IMR-90 (cell line): ENCODE measurements around the gene SLC27A1. TPM values are rescaled to one million over a fixed set of nuclear protein-coding genes. Genes with fewer than 3 reads are reported as not detected.

Experiments used
- ATAC-seq: fragments of 200-7000 bp; cut with Tn5 transposase; 2 replicates; pipeline ENCODE4 v1.9.1; 2020; ENCODE audit warnings: low read depth, mild to moderate bottlenecking, moderate library complexity
- BruUV-seq: library from RNA; stranded (reverse); fragments of 400-500 nt; replicated peaks from 2 replicates; lab custom pipeline; 2021; lab: Mats Ljungman, UMichigan
- CTCF ChIA-PET: fragments of 300-600 bp; formaldehyde crosslinking; extraction: SDS; loops from one replicate; lab custom pipeline; 2021; ENCODE audit warnings: antibody characterized with exemption; lab: Yijun Ruan, JAX
- POLR2A ChIA-PET: fragments of 300-600 bp; sonication (Branson Sonifier 250); formaldehyde crosslinking; loops from one replicate; lab custom pipeline; 2022; ENCODE audit warnings: antibody characterized with exemption; ENCODE audit not compliant: unreplicated experiment; lab: Charles Lee
- DNase-seq: peaks from one replicate; pipeline ENCODE4 v3.0.0; 2013
- H2AFZ ChIP-seq: replicated peaks from 2 replicates; pipeline ENCODE3; 2013; ENCODE audit warnings: low read length, mild to moderate bottlenecking; ENCODE audit not compliant: poor library complexity
- H2AK5ac ChIP-seq: 2 replicates; pipeline ENCODE4 v1.6.1; 2013; ENCODE audit warnings: low read depth, low read length, inconsistent platforms
- H2AK9ac ChIP-seq: replicated peaks from 2 replicates; pipeline ENCODE3; 2013; ENCODE audit warnings: mild to moderate bottlenecking, low read depth, low read length, moderate library complexity; ENCODE audit not compliant: poor library complexity
- H2BK120ac ChIP-seq: 2 replicates; pipeline ENCODE4 v1.6.1; 2013; ENCODE audit warnings: low read depth, low read length, inconsistent platforms
- H2BK15ac ChIP-seq: 3 replicates; pipeline ENCODE4 v1.6.1; 2013; ENCODE audit warnings: low read depth, low read length, inconsistent platforms
- H2BK20ac ChIP-seq: 2 replicates; pipeline ENCODE4 v1.6.1; 2013; ENCODE audit warnings: low read depth, mild to moderate bottlenecking, inconsistent platforms, low read length, moderate library complexity
- H2BK5ac ChIP-seq: 2 replicates; pipeline ENCODE4 v1.6.1; 2013; ENCODE audit warnings: mild to moderate bottlenecking, low read depth, low read length, inconsistent platforms; ENCODE audit not compliant: poor library complexity, severe bottlenecking
- H3K14ac ChIP-seq: replicated peaks from 2 replicates; pipeline ENCODE4 v1.6.1; 2013; ENCODE audit warnings: low read depth, low read length, inconsistent platforms
- H3K18ac ChIP-seq: 2 replicates; pipeline ENCODE4 v1.6.1; 2013; ENCODE audit warnings: low read depth, low read length, control low read depth
- H3K23ac ChIP-seq: 2 replicates; pipeline ENCODE4 v1.6.1; 2013; ENCODE audit warnings: low read depth, low read length, inconsistent platforms
- H3K27ac ChIP-seq: 2 replicates; pipeline ENCODE4 v1.5.1; 2013; ENCODE audit warnings: mild to moderate bottlenecking, control low read depth, low read length; ENCODE audit not compliant: insufficient read depth
- H3K27me3 ChIP-seq: 2 replicates; pipeline ENCODE4 v1.6.1; 2013; ENCODE audit warnings: low read length; ENCODE audit not compliant: control insufficient read depth, insufficient read depth
- H3K36me3 ChIP-seq: 2 replicates; pipeline ENCODE4 v1.6.1; 2013; ENCODE audit warnings: low read length, mixed read lengths; ENCODE audit not compliant: control insufficient read depth, insufficient read depth
- H3K4ac ChIP-seq: 2 replicates; pipeline ENCODE4 v1.6.1; 2013; ENCODE audit warnings: low read depth, low read length, inconsistent platforms
- H3K4me1 ChIP-seq: 2 replicates; pipeline ENCODE4 v1.6.1; 2013; ENCODE audit warnings: low read length, mixed read lengths; ENCODE audit not compliant: control insufficient read depth, insufficient read depth
- H3K4me2 ChIP-seq: 2 replicates; pipeline ENCODE4 v1.6.1; 2013; ENCODE audit warnings: low read depth, mild to moderate bottlenecking, control low read depth, low read length, moderate library complexity
- H3K4me3 ChIP-seq: 2 replicates; pipeline ENCODE4 v1.5.1; 2013; ENCODE audit warnings: low read depth, mild to moderate bottlenecking, control low read depth, low read length, moderate library complexity; ENCODE audit not compliant: insufficient read depth
- H3K56ac ChIP-seq: 2 replicates; pipeline ENCODE4 v1.6.1; 2013; ENCODE audit warnings: low read length, inconsistent platforms; ENCODE audit not compliant: insufficient read depth; ENCODE audit errors: extremely low read depth
- H3K79me1 ChIP-seq, 2 experiments: 2 replicates each; pipeline ENCODE4 v1.6.1; 2013; ENCODE audit warnings: low read length in 2 of 2, inconsistent platforms in 1 of 2, low read depth in 1 of 2
- H3K9ac ChIP-seq: 2 replicates; pipeline ENCODE4 v1.6.1; 2013; ENCODE audit warnings: low read depth, low read length, control low read depth
- H3K9me1 ChIP-seq: 2 replicates; pipeline ENCODE4 v1.6.1; 2013; ENCODE audit warnings: low read length, inconsistent platforms; ENCODE audit not compliant: insufficient read depth
- H3K9me3 ChIP-seq: 2 replicates; pipeline ENCODE4 v1.6.1; 2013; ENCODE audit warnings: low read length; ENCODE audit not compliant: control insufficient read depth, insufficient read depth
- H4K20me1 ChIP-seq: 2 replicates; pipeline ENCODE4 v1.6.1; 2013; ENCODE audit warnings: low read length, inconsistent platforms; ENCODE audit not compliant: insufficient read depth
- H4K5ac ChIP-seq: 2 replicates; pipeline ENCODE4 v1.6.1; 2013; ENCODE audit warnings: mild to moderate bottlenecking, low read depth, low read length, control low read depth
- H4K8ac ChIP-seq, 2 experiments: 2 replicates each; pipeline ENCODE4 v1.6.1; 2013; ENCODE audit warnings: low read depth in 2 of 2, low read length in 2 of 2, control low read depth in 1 of 2, inconsistent platforms in 1 of 2
- H4K91ac ChIP-seq: 2 replicates; pipeline ENCODE4 v1.6.1; 2013; ENCODE audit warnings: low read depth, low read length, inconsistent platforms; ENCODE audit not compliant: insufficient read depth
- BHLHE40 ChIP-seq: fragments of 150-350 bp; IDR thresholded peaks from 2 replicates; pipeline ENCODE4 v1.6.1; 2016; ENCODE audit warnings: mild to moderate bottlenecking, low read depth, low read length
- CTCF ChIP-seq: conservative IDR thresholded peaks from 2 replicates; pipeline ENCODE4 v1.5.1; 2012; ENCODE audit warnings: mild to moderate bottlenecking, low read depth, low read length, improper control_type of control experiment
- FOS ChIP-seq: fragments of 150-350 bp; IDR thresholded peaks from 2 replicates; pipeline ENCODE4 v1.6.1; 2016; ENCODE audit warnings: low read depth, low read length
- MAFK ChIP-seq: IDR thresholded peaks from 2 replicates; pipeline ENCODE4 v1.6.1; 2012; ENCODE audit warnings: low read depth, low read length, improper control_type of control experiment
- MAZ ChIP-seq: IDR thresholded peaks from 2 replicates; pipeline ENCODE4 v1.6.1; 2012; ENCODE audit warnings: low read depth, mild to moderate bottlenecking, low read length, improper control_type of control experiment, moderate library complexity, borderline replicate concordance
- MXI1 ChIP-seq: IDR thresholded peaks from 2 replicates; pipeline ENCODE4 v1.6.1; 2012; ENCODE audit warnings: low read depth, mild to moderate bottlenecking, low read length, moderate library complexity, borderline replicate concordance
- NFE2L2 ChIP-seq: fragments of 150-350 bp; IDR thresholded peaks from 2 replicates; pipeline ENCODE4 v1.6.1; 2016; ENCODE audit warnings: low read depth, mild to moderate bottlenecking, low read length
- RAD21 ChIP-seq: IDR thresholded peaks from 2 replicates; pipeline ENCODE4 v1.6.1; 2012; ENCODE audit warnings: low read length, improper control_type of control experiment
- RCOR1 ChIP-seq: IDR thresholded peaks from 2 replicates; pipeline ENCODE4 v1.6.1; 2012; ENCODE audit warnings: mild to moderate bottlenecking, low read length, improper control_type of control experiment; ENCODE audit not compliant: insufficient replicate concordance
- SMC3 ChIP-seq: fragments of 150-350 bp; IDR thresholded peaks from 2 replicates; pipeline ENCODE4 v1.6.1; 2016; ENCODE audit warnings: low read depth, mild to moderate bottlenecking, antibody characterized with exemption, low read length, moderate library complexity
- USF2 ChIP-seq: fragments of 150-350 bp; IDR thresholded peaks from 2 replicates; pipeline ENCODE4 v1.6.1; 2017; ENCODE audit warnings: mild to moderate bottlenecking, antibody characterized with exemption, low read length, low read depth
- WGBS, 2 experiments: methylation state at CpG; one replicate each; pipeline versions ENCODE4 v1.1.5 to v1.1.7; 2013; ENCODE audit warnings: missing lambda C conversion rate in 2 of 2; ENCODE audit not compliant: insufficient read length in 1 of 2; ENCODE audit errors: extremely low coverage in 2 of 2; 5-methylcytosine and 5-hydroxymethylcytosine counted together
- dilution Hi-C: fragments of 300-500 bp; cut with HindIII; formaldehyde crosslinking; loops from one replicate; pipeline ENCODE4 v1.14.3; 2018; ENCODE audit warnings: low sequenced_read_pairs; ENCODE audit not compliant: unreplicated experiment
- in situ Hi-C: fragments of 300-500 bp; cut with MboI; formaldehyde crosslinking; loops from 3 replicates; pipeline ENCODE4 v1.14.3; 2019; ENCODE audit warnings: low sequenced_read_pairs, inconsistent platforms, mixed read lengths
- intact Hi-C: fragments of 100-400 bp; cut with micrococcal nuclease; formaldehyde crosslinking; loops from 2 replicates; pipeline ENCODE4 v1.10.0; 2022
- polyA plus RNA-seq, 3 experiments: library from polyadenylated mRNA; depleted of rRNA; stranded (reverse); fragments of >200 nt; gene quantifications; 2 replicates each; pipeline ENCODE4 v1.2.3, GENCODE V29; 2012; ENCODE audit warnings: low replicate concordance in 1 of 3
- total RNA-seq: library from RNA; depleted of rRNA; stranded (reverse); fragments of >200 nt; gene quantifications from 2 replicates; pipeline ENCODE4 v1.2.3, GENCODE V29; 2012

Gene SLC27A1
- total and polyA plus RNA-seq, 2 of the 4 experiments (the other 2 are of a cell fraction) = 4.8 to 12.9 TPM

GRCh38 chr19:17454576-17455071 lies 15.7 kb upstream of the SLC27A1 start (continued):
- TF ChIP-seq MAFK (no peak), SMC3 (no peak), RCOR1 (no peak), RAD21 (no peak), FOS (no peak)

GRCh38 chr19:17455308-17456123 lies 14.8 kb upstream of the SLC27A1 start:
- Histone ChIP-seq H3K4me3 (no peak overlapping the region), H2AFZ (peak overlapping the region; percentile 76), H4K20me1 (peaks cover 3% of the 10 kb centered on the region), H3K36me3 (no peaks in the 10 kb centered on the region), H2AK5ac (no peak overlapping the region), H3K4ac (no peak overlapping the region), H3K9me1 (no peaks in the 10 kb centered on the region), H3K9ac (no peak overlapping the region), H3K18ac (no peak overlapping the region), H2BK20ac (no peak overlapping the region), H3K23ac (no peak overlapping the region), H3K4me2 (no peak overlapping the region), H3K27me3 (peaks cover 33% of the 10 kb centered on the region), H3K79me1 (no peaks in the 10 kb centered on the region), H2BK120ac (no peak overlapping the region), H3K9me3 (no peaks in the 10 kb centered on the region), H2BK5ac (no peak overlapping the region), H3K4me1 (no peaks in the 10 kb centered on the region; the same call in 1 of the 2 replicates), H3K27ac (no peak overlapping the region), H4K8ac (no peak overlapping the region), H4K91ac (no peak overlapping the region), H2AK9ac (no peak overlapping the region), H3K56ac (no peak overlapping the region), H4K5ac (no peak overlapping the region), H2BK15ac (no peak overlapping the region), H3K14ac (no peak overlapping the region)
- peak; percentile 55 for ATAC-seq
- DNase-seq = no peak
- intact Hi-C loops (loop anchor here (10.0 kb wide), 2 partner anchors 309 to 399 kb away; partner anchors contain the start of gene RPL18A), in situ Hi-C loops (loop anchor here (10.0 kb wide), 1 partner anchor 399 kb away; the partner anchor contains the start of gene RPL18A), dilution Hi-C loops (no loop called here)
- CTCF ChIA-PET = interaction anchor here (1.0 kb wide), 1 partner anchor 10 kb away, joined by 3 read pairs; no protein-coding TSS in a partner anchor
- POLR2A ChIA-PET = no interaction called here
- 6% methylated on average over 21 of the region's 58 CpGs; no CpG with 5 or more reads in 1 of the 2 experiments for WGBS, 2 experiments
- BruUV-seq = no TSS peak
- TF ChIP-seq MAZ (no peak), SMC3 (no peak), MXI1 (no peak), CTCF (no peak), NFE2L2 (no peak), BHLHE40 (no peak), MAFK (no peak), USF2 (no peak), RCOR1 (no peak)
